ENCODE results near the gene AQP1. TPM values are rescaled to one million over a fixed set of nuclear protein-coding genes. Genes with fewer than 3 reads are reported as not detected.

Gene AQP1
- total RNA-seq, 1 donor from 2014 or later: 284 TPM

GRCh38 chr7:30880125-30880720, 31.4 kb upstream of the AQP1 start:
- DNase-seq (ENCODE audit: missing footprints): peak; percentile 28
- ATAC-seq: no peak
- intact Hi-C loops (cut with DNase I): no loop called here

GRCh38 chr7:30880941-30881340, 30.7 kb upstream of the AQP1 start:
- peak; percentile 37 for DNase-seq (ENCODE audit: missing footprints)
- no peak for ATAC-seq
- intact Hi-C loops (cut with DNase I): no loop called here

GRCh38 chr7:30881448-30881847, 30.2 kb upstream of the AQP1 start:
- DNase-seq (ENCODE audit: missing footprints): peak; percentile 2
- ATAC-seq: no peak
- intact Hi-C loops (cut with DNase I): no loop called here

GRCh38 chr7:30884881-30885280, 26.8 kb upstream of the AQP1 start:
- DNase-seq (ENCODE audit: missing footprints) (no peak), ATAC-seq (no peak)
- intact Hi-C loops (cut with DNase I): loop anchor here (5.0 kb wide), 1 partner anchor 87 kb away; no protein-coding TSS in a partner anchor

- no peak for DNase-seq (ENCODE audit: missing footprints)
- intact Hi-C loops (cut with DNase I): loop anchor here (5.0 kb wide), 1 partner anchor 86 kb away; no protein-coding TSS in a partner anchor
- no peak for ATAC-seq
Measured at GRCh38 chr7:30886608-30887011, 25.0 kb upstream of the AQP1 start.

GRCh38 chr7:30887464-30887872, 24.2 kb upstream of the AQP1 start:
- intact Hi-C loops (cut with DNase I): loop anchor here (5.0 kb wide), 1 partner anchor 85 kb away; no protein-coding TSS in a partner anchor
- DNase-seq (ENCODE audit: missing footprints) (no peak), ATAC-seq (no peak)

GRCh38 chr7:30888747-30889146, 22.9 kb upstream of the AQP1 start:
- intact Hi-C loops (cut with DNase I): loop anchor here (5.0 kb wide), 1 partner anchor 84 kb away; no protein-coding TSS in a partner anchor
- DNase-seq (ENCODE audit: missing footprints) (no peak), ATAC-seq (peak; percentile 61)

GRCh38 chr7:30890226-30890625, 21.4 kb upstream of the AQP1 start:
- intact Hi-C loops (cut with DNase I): no loop called here
- ATAC-seq (no peak), DNase-seq (ENCODE audit: missing footprints) (no peak)

GRCh38 chr7:30893357-30893756, 18.3 kb upstream of the AQP1 start:
- DNase-seq (ENCODE audit: missing footprints) (no peak), ATAC-seq (peak; percentile 66)
- intact Hi-C loops (cut with DNase I): no loop called here

- ATAC-seq (no peak), DNase-seq (ENCODE audit: missing footprints) (no peak)
- intact Hi-C loops (cut with DNase I): no loop called here
Measured at GRCh38 chr7:30894009-30894408, 17.6 kb upstream of the AQP1 start.

GRCh38 chr7:30894866-30895605, 16.6 kb upstream of the AQP1 start:
- ATAC-seq (no peak), DNase-seq (ENCODE audit: missing footprints) (no peak)
- intact Hi-C loops (cut with DNase I): no loop called here

- DNase-seq (ENCODE audit: missing footprints) (no peak), ATAC-seq (no peak)
- intact Hi-C loops (cut with DNase I): no loop called here
Measured at GRCh38 chr7:30896036-30896435, 15.6 kb upstream of the AQP1 start.

GRCh38 chr7:30896783-30897637, 14.6 kb upstream of the AQP1 start:
- intact Hi-C loops (cut with DNase I): no loop called here
- DNase-seq (ENCODE audit: missing footprints): no peak
- ATAC-seq: peak; percentile 29

GRCh38 chr7:30897770-30898169, 13.9 kb upstream of the AQP1 start:
- ATAC-seq (no peak), DNase-seq (ENCODE audit: missing footprints) (no peak)
- intact Hi-C loops (cut with DNase I): no loop called here

- no peak for ATAC-seq
- intact Hi-C loops (cut with DNase I): no loop called here
- no peak for DNase-seq (ENCODE audit: missing footprints)
Measured at GRCh38 chr7:30898411-30898810, 13.2 kb upstream of the AQP1 start.

GRCh38 chr7:30899066-30899465, 12.6 kb upstream of the AQP1 start:
- ATAC-seq (no peak), DNase-seq (ENCODE audit: missing footprints) (no peak)
- intact Hi-C loops (cut with DNase I): no loop called here

GRCh38 chr7:30899630-30900029, 12.0 kb upstream of the AQP1 start:
- intact Hi-C loops (cut with DNase I): no loop called here
- DNase-seq (ENCODE audit: missing footprints) (peak; percentile 59), ATAC-seq (peak; percentile 25)

GRCh38 chr7:30900053-30900452, 11.6 kb upstream of the AQP1 start:
- intact Hi-C loops (cut with DNase I): no loop called here
- DNase-seq (ENCODE audit: missing footprints): peak; percentile 53

GRCh38 chr7:30900803-30901362, 10.8 kb upstream of the AQP1 start:
- peak; percentile 46 for DNase-seq (ENCODE audit: missing footprints)
- no peak for ATAC-seq
- intact Hi-C loops (cut with DNase I): no loop called here

More at GRCh38 chr7:30900053-30900452, 11.6 kb upstream of the AQP1 start:
- no peak for ATAC-seq

All from Right ventricle myocardium inferior (tissue), 1 donor.